GM12878 (cell line): ENCODE measurements around the gene CRELD2. TPM values are rescaled to one million over a fixed set of nuclear protein-coding genes. Genes with fewer than 3 reads are reported as not detected.

Experiments
- ATAC-seq: fragments of 200-7000 bp; cut with Tn5 transposase; 3 replicates; pipeline ENCODE4 v1.9.1; 2020; ENCODE audit warnings: mild to moderate bottlenecking, moderate library complexity
- BruUV-seq: library from RNA; stranded (reverse); fragments of 400-500 nt; replicated peaks from 2 replicates; lab custom pipeline; 2021; lab: Mats Ljungman, UMichigan
- CTCF ChIA-PET: fragments of 300-600 bp; sonication (Branson Sonifier 250); formaldehyde crosslinking; extraction: SDS; loops from one replicate; lab custom pipeline; 2021; ENCODE audit warnings: inconsistent platforms; lab: Yijun Ruan, JAX
- POLR2A ChIA-PET: fragments of 350-600 bp; formaldehyde crosslinking; extraction: SDS; loops from one replicate; lab custom pipeline; 2021; ENCODE audit warnings: inconsistent platforms; lab: Charles Lee
- RAD21 ChIA-PET: fragments of 300-600 bp; sonication (Branson Sonifier 250); formaldehyde crosslinking; loops from one replicate; lab custom pipeline; 2023; ENCODE audit warnings: antibody characterized with exemption; ENCODE audit not compliant: unreplicated experiment; lab: Charles Lee
- SMC1A ChIA-PET: fragments of 300-600 bp; sonication (Branson Sonifier 250); formaldehyde crosslinking; loops from one replicate; lab custom pipeline; 2023; ENCODE audit not compliant: unreplicated experiment, uncharacterized antibody; lab: Charles Lee
- DNase-seq: peaks from one replicate; pipeline ENCODE4 v3.0.0-alpha.2; 2011; ENCODE audit warnings: low read depth, low spot score
- FAIRE-seq: peaks from 3 replicates; lab custom pipeline; 2011; peaks lifted over from hg19 to GRCh38; lab: Jason Lieb, UNC
- H2AFZ ChIP-seq: 2 replicates; pipeline ENCODE4 v1.6.0; 2011; ENCODE audit warnings: low read depth, low read length, control low read depth; ENCODE audit not compliant: control insufficient read depth
- H3K27ac ChIP-seq: 2 replicates; pipeline ENCODE4 v1.5.1; 2011; ENCODE audit warnings: control low read depth; ENCODE audit not compliant: control insufficient read depth, insufficient read depth
- H3K27me3 ChIP-seq, 2 experiments: replicated peaks in 1 of 2; 2 replicates each; pipeline versions ENCODE4 v1.6.0 to v1.6.1; 2011; ENCODE audit warnings: low read length in 1 of 2; ENCODE audit not compliant: control insufficient read depth in 2 of 2, insufficient read depth in 2 of 2
- H3K36me3 ChIP-seq, 2 experiments: 2 replicates each; pipeline ENCODE4 v1.5.1; 2011; ENCODE audit warnings: low read length in 1 of 2; ENCODE audit not compliant: control insufficient read depth in 2 of 2, insufficient read depth in 2 of 2
- H3K4me1 ChIP-seq: 2 replicates; pipeline ENCODE4 v1.6.1; 2011; ENCODE audit warnings: mild to moderate bottlenecking, low read length, moderate library complexity, mixed read lengths; ENCODE audit not compliant: control insufficient read depth, insufficient read depth
- H3K4me2 ChIP-seq: 2 replicates; pipeline ENCODE4 v1.6.0; 2011; ENCODE audit warnings: control low read depth; ENCODE audit not compliant: control insufficient read depth, insufficient read depth
- H3K4me3 ChIP-seq: fragments of 200-600 bp; sonication (generic); 2 replicates; pipeline ENCODE4 v1.5.1; 2016
- H3K79me2 ChIP-seq: 2 replicates; pipeline ENCODE4 v1.6.0; 2011; ENCODE audit warnings: low read length; ENCODE audit not compliant: control insufficient read depth, insufficient read depth
- H3K9ac ChIP-seq: 2 replicates; pipeline ENCODE4 v1.8.0; 2011; ENCODE audit warnings: low read length, control low read depth, mixed read lengths; ENCODE audit not compliant: control insufficient read depth, insufficient read depth
- H3K9me3 ChIP-seq: replicated peaks from 3 replicates; pipeline ENCODE4 v1.5.1; 2011; ENCODE audit warnings: mild to moderate bottlenecking, low read length; ENCODE audit not compliant: control insufficient read depth, insufficient read depth
- H4K20me1 ChIP-seq: 2 replicates; pipeline ENCODE4 v1.6.0; 2011; ENCODE audit not compliant: control insufficient read depth, insufficient read depth
- CEBPB ChIP-seq, 2 experiments: fragments of 150-350 bp in 1 of 2; IDR thresholded peaks; 2 replicates each; pipeline ENCODE4 v1.6.1; 2012 to 2014; ENCODE audit warnings: low read depth in 2 of 2, low read length in 2 of 2, borderline replicate concordance in 1 of 2, inconsistent platforms in 1 of 2
- ELK1 ChIP-seq: IDR thresholded peaks from 2 replicates; pipeline ENCODE4 v1.6.1; 2012; ENCODE audit warnings: low read depth, low read length, improper control_type of control experiment
- FOS ChIP-seq: IDR thresholded peaks from 3 replicates; pipeline ENCODE4 v1.6.1; 2011; ENCODE audit warnings: borderline replicate concordance; ENCODE audit not compliant: insufficient read length; ENCODE audit errors: extremely low read depth
- FOXK2 ChIP-seq: fragments of 450-650 bp; IDR thresholded peaks from 2 replicates; pipeline ENCODE4 v1.6.1; 2017; ENCODE audit warnings: mild to moderate bottlenecking, moderate library complexity
- NFYB ChIP-seq: IDR thresholded peaks from 2 replicates; pipeline ENCODE4 v1.6.1; 2011; ENCODE audit warnings: low read depth, mild to moderate bottlenecking, low read length, improper control_type of control experiment, moderate library complexity; ENCODE audit not compliant: insufficient read depth
- NR2C2 ChIP-seq: IDR thresholded peaks from 2 replicates; pipeline ENCODE4 v1.6.1; 2011; ENCODE audit warnings: borderline replicate concordance, low read depth; ENCODE audit not compliant: control insufficient read depth, insufficient read length
- PAX8 ChIP-seq: fragments of 450-650 bp; IDR thresholded peaks from 2 replicates; pipeline ENCODE4 v1.6.1; 2017; ENCODE audit warnings: mild to moderate bottlenecking, moderate library complexity
- RUNX3 ChIP-seq: IDR thresholded peaks from 2 replicates; pipeline ENCODE4 v1.6.1; 2012; ENCODE audit warnings: low read length, inconsistent platforms
- SUPT20H ChIP-seq: IDR thresholded peaks from 2 replicates; pipeline ENCODE4 v1.6.1; 2011; ENCODE audit warnings: low read depth, mild to moderate bottlenecking, low read length, moderate library complexity, borderline replicate concordance; ENCODE audit not compliant: control insufficient read depth
- ZSCAN29 ChIP-seq: fragments of 450-650 bp; IDR thresholded peaks from 2 replicates; pipeline ENCODE4 v1.6.1; 2017; ENCODE audit warnings: mild to moderate bottlenecking, moderate library complexity
- WGBS: methylation state at CpG from one replicate; pipeline ENCODE4 v1.1.6; 2016; ENCODE audit warnings: low lambda C conversion rate; ENCODE audit not compliant: insufficient replicate concordance, insufficient coverage; ENCODE audit errors: missing lambda C conversion rate; 5-methylcytosine and 5-hydroxymethylcytosine counted together
- in situ Hi-C: fragments of 300-500 bp; cut with MboI; formaldehyde crosslinking; loops from 9 replicates; pipeline ENCODE4 v1.14.3; 2018; ENCODE audit warnings: mixed read lengths
- intact Hi-C: fragments of 100-400 bp; cut with micrococcal nuclease; formaldehyde crosslinking; loops from one replicate; pipeline ENCODE4 v1.14.2; 2022; ENCODE audit not compliant: unreplicated experiment
- polyA plus RNA-seq, 11 experiments: library from polyadenylated mRNA; depleted of rRNA in 4 of 11; unstranded in 6 of 11; stranded (reverse) in 5 of 11; fragments of >200 nt; fragmentation: Nextera tagmentation in 4 of 11; fragmentation: Illumina TruSeq in 1 of 11; extraction: Ambion mirVana in 4 of 11; extraction: Trizol in 1 of 11; gene quantifications; 1 replicate in 1 of 11; 2 replicates in 10 of 11; pipeline versions ENCODE4 v1.2.1 to v1.2.3, GENCODE V29; 2011 to 2016; ENCODE audit warnings: inconsistent platforms in 2 of 11, missing spikeins in 2 of 11, low read depth in 1 of 11
- total RNA-seq, 4 experiments: library from RNA; depleted of rRNA in 3 of 4; stranded (reverse); fragments of >200 nt in 3 of 4; fragmentation: Illumina TruSeq in 1 of 4; extraction: Trizol in 1 of 4; gene quantifications; 2 replicates each; pipeline versions ENCODE4 v1.2.1 to v1.2.3, GENCODE V29; 2013 to 2021

Gene CRELD2
- total and polyA plus RNA-seq, 10 of the 15 experiments (the other 5 are each of a cell fraction or from before 2014, with no cell fraction given): 9.4 to 111 (median 25.9) TPM

DNA sequence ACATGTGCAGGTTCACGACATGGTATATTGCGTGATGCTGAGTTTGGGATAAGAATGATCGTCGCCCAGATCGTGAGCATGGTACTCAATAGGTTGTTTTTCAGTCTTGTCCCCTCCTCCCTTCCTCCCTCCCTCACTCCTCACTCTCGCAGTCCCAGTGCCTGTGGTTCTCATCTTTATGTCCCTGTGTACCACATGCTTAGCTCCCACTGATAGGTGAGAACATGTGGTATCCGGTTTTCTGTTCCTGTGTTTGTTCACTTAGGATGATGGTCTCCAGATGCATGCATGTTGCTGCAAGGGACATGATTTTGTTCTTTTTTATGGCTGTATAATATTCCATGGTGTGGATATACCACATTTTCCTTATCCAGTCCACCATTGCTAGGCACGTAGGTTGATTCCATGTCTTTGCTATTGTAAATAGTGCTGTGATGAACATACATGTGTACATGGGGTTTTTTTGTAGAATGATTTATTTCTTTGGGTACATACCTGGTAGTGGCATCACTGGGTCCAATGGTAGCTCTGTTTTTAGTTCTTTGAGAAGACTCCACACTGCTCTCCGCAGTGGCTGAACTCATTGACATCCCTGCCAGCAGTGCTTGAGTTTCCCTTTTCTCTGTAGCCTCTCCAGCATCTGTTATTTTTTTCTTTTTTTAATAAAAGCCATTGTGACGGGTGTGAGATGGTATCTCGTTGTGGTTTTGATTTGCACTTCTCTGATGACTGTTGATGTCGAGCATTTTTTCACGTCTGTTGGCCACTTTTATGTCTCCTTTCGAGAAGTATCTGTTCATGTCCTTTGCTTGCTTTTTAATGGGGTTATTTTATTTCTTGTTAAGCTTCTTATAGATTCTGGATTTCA, 48.4 kb upstream of the CRELD2 start (continued):
- TF ChIP-seq FOS: no peak
- no peak for TF ChIP-seq RUNX3
- TF ChIP-seq SUPT20H: no peak
- TF ChIP-seq, all 136 proteins: peak for 0

DNA sequence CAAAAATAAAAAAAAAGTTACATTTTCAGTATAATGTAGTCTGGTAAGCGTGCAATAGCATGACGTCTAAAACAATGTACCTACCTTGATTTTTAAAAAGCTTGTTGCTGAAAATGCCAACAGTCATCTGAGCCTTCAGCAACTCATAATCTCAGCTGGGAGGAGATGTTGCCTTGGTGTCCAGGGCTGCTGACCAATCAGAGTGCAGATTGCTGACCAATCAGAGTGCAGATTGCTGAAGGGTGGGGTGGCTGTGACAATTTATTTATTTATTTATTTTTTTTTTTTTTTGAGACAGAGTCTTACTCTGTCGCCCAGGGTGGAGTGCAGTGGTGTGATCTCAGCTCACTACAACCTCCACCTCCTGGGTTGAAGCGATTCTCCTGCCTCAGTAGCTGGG, 47.0 kb upstream of the CRELD2 start:
- intact Hi-C loops (no loop called here), in situ Hi-C loops (no loop called here)
- Histone ChIP-seq H4K20me1 (no peaks in the 10 kb centered on the region), H2AFZ (no peak overlapping the region), H3K4me1 (no peaks in the 10 kb centered on the region), H3K9me3 (peaks cover 21% of the 10 kb centered on the region; the same call in 2 of the 3 replicates), H3K36me3 (peaks cover 0 to 5% of the 10 kb centered on the region in 2 experiments; a peak in 3 of 4 replicates), H3K27me3 (no peaks in the 10 kb centered on the region), H3K9ac (no peak overlapping the region), H3K4me2 (no peak overlapping the region), H3K79me2 (peaks cover 43% of the 10 kb centered on the region), H3K27ac (no peak overlapping the region), H3K4me3 (no peak overlapping the region)
- SMC1A ChIA-PET: interaction anchor here (0.6 to 1.2 kb wide), 2 partner anchors 11 to 21 kb away, joined by 3 read pairs; no protein-coding TSS in a partner anchor
- no TSS peak for BruUV-seq
- POLR2A ChIA-PET: interaction anchor here (0.7 to 1.3 kb wide), 2 partner anchors 9 to 11 kb away, joined by 3 read pairs; no protein-coding TSS in a partner anchor
- FAIRE-seq: no peak
- TF ChIP-seq FOXK2 (no peak), NR2C2 (no peak), ELK1 (no peak), PAX8 (no peak), ZSCAN29 (no peak), CEBPB (IDR thresholded peaks at IDR 0.05; ENCODE audit: borderline replicate concordance in 1 of 2, low read depth in 2 of 2, low read length in 2 of 2) (no peak), NFYB (0 out of 2 replicates have a peak, but pooled peaks have one; percentile 18)
- CTCF ChIA-PET: interaction anchor here (0.6 kb wide), 1 partner anchor 19 kb away, joined by 3 read pairs; no protein-coding TSS in a partner anchor
- 99% methylated on average over 3 of the region's 4 CpGs for WGBS
- no peak for ATAC-seq
- no peak for DNase-seq
- RAD21 ChIA-PET: no interaction called here
